ENCODE measurements around the gene MYCL. TPM values are rescaled to one million over a fixed set of nuclear protein-coding genes. Genes with fewer than 3 reads are reported as not detected.

MYCL gene
- total and polyA plus RNA-seq, 2 of the 4 experiments (the other 2 are of a cell fraction), result 0.72 to 0.87 TPM

- TF ChIP-seq CTCF (conservative IDR thresholded peaks at IDR 0.05; ENCODE audit: low read depth, low read length), result no peak
Observed at GRCh38 chr1:39892601-39893595, 8.8 kb downstream of the MYCL start (continued).

GRCh38 chr1:39890880-39891279, 10.8 kb downstream of the MYCL start:
- Histone ChIP-seq H3K14ac (replicated peaks; ENCODE audit: low read depth, low read length) (no peak overlapping the region), H3K36me3 (ENCODE audit: control insufficient read depth, insufficient read depth, low read length) (no peaks in the 10 kb centered on the region), H3K4me2 (ENCODE audit: low read depth, low read length) (no peak overlapping the region), H2AK9ac (replicated peaks; ENCODE audit: low read depth, low read length, poor library complexity) (no peak overlapping the region), H3K27me3 (ENCODE audit: control insufficient read depth, insufficient read depth, low read length) (no peaks in the 10 kb centered on the region; the same call in 1 of the 2 replicates), H3K27ac (ENCODE audit: insufficient read depth, low read length) (no peak overlapping the region), H2AK5ac (ENCODE audit: low read depth, low read length) (no peak overlapping the region), H3K9me1 (ENCODE audit: insufficient read depth, low read length) (peaks cover 3% of the 10 kb centered on the region; the same call in 1 of the 2 replicates), H3K18ac (ENCODE audit: low read depth, low read length) (no peak overlapping the region), H2BK120ac (ENCODE audit: low read depth, low read length) (no peak overlapping the region), H4K20me1 (ENCODE audit: insufficient read depth, low read length) (peaks cover 5% of the 10 kb centered on the region; the same call in 1 of the 2 replicates), H3K4me1 (ENCODE audit: control insufficient read depth, insufficient read depth, low read length) (peaks cover 5% of the 10 kb centered on the region; the same call in 1 of the 2 replicates), H2BK15ac (ENCODE audit: low read depth, low read length) (no peak overlapping the region), H3K9me3 (ENCODE audit: control insufficient read depth, insufficient read depth, low read length) (no peaks in the 10 kb centered on the region), H3K9ac (ENCODE audit: low read depth, low read length) (no peak overlapping the region), H2BK5ac (ENCODE audit: low read depth, low read length, poor library complexity, severe bottlenecking) (no peak overlapping the region), H4K8ac (ENCODE audit: low read depth in 2 of 2, low read length in 2 of 2) (no peak overlapping the region), H2BK20ac (ENCODE audit: low read depth, low read length) (no peak overlapping the region), H3K23ac (ENCODE audit: low read depth, low read length) (no peak overlapping the region), H3K56ac (ENCODE audit: extremely low read depth, insufficient read depth, low read length) (no peak overlapping the region), H3K4me3 (ENCODE audit: insufficient read depth, low read depth, low read length) (no peak overlapping the region), H2AFZ (replicated peaks; ENCODE audit: low read length, poor library complexity) (no peak overlapping the region), H4K91ac (ENCODE audit: insufficient read depth, low read depth, low read length) (no peak overlapping the region), H4K5ac (ENCODE audit: low read depth, low read length) (no peak overlapping the region), H3K4ac (ENCODE audit: low read depth, low read length) (no peak overlapping the region), H3K79me1 (ENCODE audit: low read depth in 1 of 2, low read length in 2 of 2) (no peaks in the 10 kb centered on the region)
- DNase-seq (no peak), ATAC-seq (ENCODE audit: low read depth) (no peak)
- ChIA-PET CTCF (no interaction called here), POLR2A (ENCODE audit: unreplicated experiment) (no interaction called here)
- intact Hi-C loops (cut with micrococcal nuclease), result no loop called here
- no peak for TF ChIP-seq MAZ (IDR thresholded peaks at IDR 0.05; ENCODE audit: borderline replicate concordance, low read depth, low read length)
- TF ChIP-seq FOS (IDR thresholded peaks at IDR 0.05; ENCODE audit: low read depth, low read length), result no peak
- TF ChIP-seq USF2 (IDR thresholded peaks at IDR 0.05; ENCODE audit: low read depth, low read length), result no peak
- TF ChIP-seq RFX5 (IDR thresholded peaks at IDR 0.05; ENCODE audit: low read depth, low read length), result no peak
- TF ChIP-seq RAD21 (IDR thresholded peaks at IDR 0.05; ENCODE audit: low read length), result no peak
- TF ChIP-seq SMC3 (IDR thresholded peaks at IDR 0.05; ENCODE audit: low read depth, low read length), result no peak
- no peak for TF ChIP-seq RCOR1 (IDR thresholded peaks at IDR 0.05; ENCODE audit: insufficient replicate concordance, low read length)
- in situ Hi-C loops (cut with MboI; ENCODE audit: low sequenced_read_pairs), result no loop called here
- dilution Hi-C loops (cut with HindIII; ENCODE audit: low sequenced_read_pairs, unreplicated experiment), result no loop called here
- no TSS peak for BruUV-seq (replicated peaks)
- WGBS, 2 experiments (ENCODE audit: extremely low coverage in 2 of 2, insufficient read length in 1 of 2), result no CpG with 5 or more reads among the region's 1 CpG

Measured in IMR-90 (cell line).